ENCODE results near the gene ADCY1.

The ADCY1 gene

DNA sequence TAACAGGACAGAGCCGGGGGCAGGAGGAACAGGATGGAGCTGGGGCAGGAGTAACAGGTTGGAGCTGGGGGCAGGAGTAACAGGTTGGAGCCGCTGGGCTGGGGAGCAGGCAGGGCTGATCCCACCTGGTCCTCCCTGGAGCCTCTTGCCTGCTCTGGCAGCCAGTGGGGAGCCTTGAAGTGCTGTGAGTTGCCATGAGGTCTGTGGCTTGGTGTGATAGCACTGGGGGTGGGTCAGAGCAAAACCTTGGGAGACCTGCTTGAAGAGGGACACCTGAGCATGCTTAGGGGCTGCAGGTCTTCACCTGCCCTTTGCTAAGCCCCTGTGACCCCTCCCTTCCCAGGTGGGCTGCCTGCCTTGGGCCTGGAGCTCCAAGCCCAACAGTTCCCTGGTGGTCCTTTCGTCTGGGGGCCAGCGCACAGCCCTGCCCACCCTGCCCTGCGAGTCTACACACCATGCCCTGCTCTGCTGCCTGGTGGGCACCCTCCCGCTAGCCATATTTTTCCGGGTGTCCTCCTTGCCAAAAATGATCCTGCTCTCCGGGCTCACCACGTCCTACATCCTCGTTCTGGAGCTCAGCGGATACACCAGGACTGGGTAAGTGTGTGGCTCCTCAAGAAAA lies 111.6 kb downstream of the ADCY1 start:
- H3K27ac ChIP-seq (ENCODE audit: low read length): no peak overlapping the region
- H3K4me3 ChIP-seq (ENCODE audit: low read length): no peak overlapping the region
- no peak overlapping the region for H3K9ac ChIP-seq (ENCODE audit: low read length)
- no peak overlapping the region for H3K4me2 ChIP-seq (ENCODE audit: low read depth, low read length)
- no peaks in the 10 kb centered on the region for H3F3A ChIP-seq (ENCODE audit: insufficient read depth, low read length)
- no peaks in the 10 kb centered on the region for H3K79me2 ChIP-seq (ENCODE audit: low read length)
- H2AFZ ChIP-seq (ENCODE audit: low read length): no peak overlapping the region
- no peaks in the 10 kb centered on the region for H3K27me3 ChIP-seq (replicated peaks; ENCODE audit: insufficient read depth, low read length)
- H3K4me1 ChIP-seq (ENCODE audit: low read length): no peaks in the 10 kb centered on the region
- no peaks in the 10 kb centered on the region for H3K9me2 ChIP-seq (replicated peaks; ENCODE audit: insufficient read depth, low read length)
- TF ChIP-seq, protein P1, sequence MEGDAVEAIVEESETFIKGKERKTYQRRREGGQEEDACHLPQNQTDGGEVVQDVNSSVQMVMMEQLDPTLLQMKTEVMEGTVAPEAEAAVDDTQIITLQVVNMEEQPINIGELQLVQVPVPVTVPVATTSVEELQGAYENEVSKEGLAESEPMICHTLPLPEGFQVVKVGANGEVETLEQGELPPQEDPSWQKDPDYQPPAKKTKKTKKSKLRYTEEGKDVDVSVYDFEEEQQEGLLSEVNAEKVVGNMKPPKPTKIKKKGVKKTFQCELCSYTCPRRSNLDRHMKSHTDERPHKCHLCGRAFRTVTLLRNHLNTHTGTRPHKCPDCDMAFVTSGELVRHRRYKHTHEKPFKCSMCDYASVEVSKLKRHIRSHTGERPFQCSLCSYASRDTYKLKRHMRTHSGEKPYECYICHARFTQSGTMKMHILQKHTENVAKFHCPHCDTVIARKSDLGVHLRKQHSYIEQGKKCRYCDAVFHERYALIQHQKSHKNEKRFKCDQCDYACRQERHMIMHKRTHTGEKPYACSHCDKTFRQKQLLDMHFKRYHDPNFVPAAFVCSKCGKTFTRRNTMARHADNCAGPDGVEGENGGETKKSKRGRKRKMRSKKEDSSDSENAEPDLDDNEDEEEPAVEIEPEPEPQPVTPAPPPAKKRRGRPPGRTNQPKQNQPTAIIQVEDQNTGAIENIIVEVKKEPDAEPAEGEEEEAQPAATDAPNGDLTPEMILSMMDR (IDR thresholded peaks at IDR 0.05; ENCODE audit: low read length): no peak
- TF ChIP-seq EZH2 (optimal IDR thresholded peaks at IDR 0.05; ENCODE audit: low read depth, low read length) (no peak), EZH2phosphoT487 (IDR thresholded peaks at IDR 0.05; ENCODE audit: low read length) (no peak)
- no peaks in the 10 kb centered on the region for H3K36me3 ChIP-seq (replicated peaks; ENCODE audit: insufficient read depth, low read length)
- no peaks in the 10 kb centered on the region for H3K9me3 ChIP-seq (replicated peaks; ENCODE audit: insufficient read depth, low read length)
- DNase-seq: no peak
- H4K20me1 ChIP-seq (ENCODE audit: insufficient read depth, low read length): no peaks in the 10 kb centered on the region

DNA sequence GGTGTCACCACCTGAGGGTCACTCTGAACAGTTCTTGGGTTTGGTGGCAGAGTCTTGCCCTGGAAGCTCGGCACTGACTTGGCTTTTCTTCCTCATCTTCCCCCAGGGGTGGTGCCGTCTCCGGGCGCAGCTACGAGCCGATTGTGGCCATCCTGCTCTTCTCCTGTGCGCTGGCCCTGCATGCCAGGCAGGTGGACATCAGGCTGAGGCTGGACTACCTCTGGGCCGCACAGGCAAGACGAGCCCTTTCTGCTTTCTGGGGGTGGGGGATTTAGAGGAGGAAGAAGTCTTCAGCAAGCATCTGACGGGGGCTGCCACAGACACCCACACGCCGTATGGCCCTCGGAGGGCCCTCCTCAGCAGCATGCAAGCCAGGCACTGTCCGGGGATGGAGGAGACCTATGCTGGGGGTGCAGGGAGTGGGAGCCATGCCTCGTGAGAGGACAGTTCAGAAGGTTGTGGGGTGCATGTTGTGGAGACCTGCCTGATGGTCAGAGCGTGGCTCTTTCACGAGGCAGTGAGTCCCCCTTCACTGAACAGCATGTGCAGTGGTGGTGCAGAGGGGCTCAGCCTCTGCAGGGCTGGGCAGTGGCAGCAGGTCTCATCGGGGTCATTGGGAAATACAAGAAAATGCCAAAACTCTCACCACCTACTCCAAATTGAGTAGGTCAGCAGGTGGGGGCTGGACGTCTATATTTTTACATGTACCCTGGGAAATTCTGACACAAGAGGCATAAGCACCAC lies 112.4 kb downstream of the ADCY1 start:
- Histone ChIP-seq H3K79me2 (ENCODE audit: low read length) (no peaks in the 10 kb centered on the region), H3F3A (ENCODE audit: insufficient read depth, low read length) (no peaks in the 10 kb centered on the region), H3K9me2 (replicated peaks; ENCODE audit: insufficient read depth, low read length) (no peaks in the 10 kb centered on the region), H3K4me1 (ENCODE audit: low read length) (no peaks in the 10 kb centered on the region), H4K20me1 (ENCODE audit: insufficient read depth, low read length) (no peaks in the 10 kb centered on the region), H3K27me3 (replicated peaks; ENCODE audit: insufficient read depth, low read length) (no peaks in the 10 kb centered on the region), H3K9ac (ENCODE audit: low read length) (no peak overlapping the region), H3K4me2 (ENCODE audit: low read depth, low read length) (no peak overlapping the region), H2AFZ (ENCODE audit: low read length) (no peak overlapping the region), H3K4me3 (ENCODE audit: low read length) (no peak overlapping the region), H3K36me3 (replicated peaks; ENCODE audit: insufficient read depth, low read length) (no peaks in the 10 kb centered on the region), H3K27ac (ENCODE audit: low read length) (no peak overlapping the region), H3K9me3 (replicated peaks; ENCODE audit: insufficient read depth, low read length) (no peaks in the 10 kb centered on the region)
- no peak for TF ChIP-seq EZH2phosphoT487 (IDR thresholded peaks at IDR 0.05; ENCODE audit: low read length)
- TF ChIP-seq EZH2 (optimal IDR thresholded peaks at IDR 0.05; ENCODE audit: low read depth, low read length): no peak
- TF ChIP-seq, protein P1 (IDR thresholded peaks at IDR 0.05; ENCODE audit: low read length): no peak
- DNase-seq: no peak

DNA sequence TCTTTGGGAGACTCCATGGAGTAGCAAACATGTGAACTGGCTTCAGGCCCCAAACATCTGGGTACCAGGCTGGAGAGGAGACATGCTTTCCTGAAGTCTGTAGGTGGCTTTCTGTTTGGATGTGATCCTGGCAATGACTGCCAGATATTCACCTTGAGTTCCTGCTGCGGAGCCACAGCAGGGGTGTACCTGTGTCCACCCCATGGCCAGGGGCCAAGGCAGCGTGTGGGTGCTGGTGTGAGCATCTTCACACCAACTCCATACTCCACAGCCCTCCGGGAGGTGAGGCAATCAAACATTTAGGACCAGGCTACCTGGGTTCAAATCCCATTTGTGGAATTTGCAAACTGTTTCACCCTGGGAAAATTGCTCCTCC lies 113.0 kb downstream of the ADCY1 start:
- Histone ChIP-seq H3K9me3 (replicated peaks; ENCODE audit: insufficient read depth, low read length) (no peaks in the 10 kb centered on the region), H3K36me3 (replicated peaks; ENCODE audit: insufficient read depth, low read length) (no peaks in the 10 kb centered on the region), H3K27ac (ENCODE audit: low read length) (no peak overlapping the region), H3K27me3 (replicated peaks; ENCODE audit: insufficient read depth, low read length) (no peaks in the 10 kb centered on the region), H3K9me2 (replicated peaks; ENCODE audit: insufficient read depth, low read length) (no peaks in the 10 kb centered on the region), H3K4me2 (ENCODE audit: low read depth, low read length) (no peak overlapping the region), H3K4me3 (ENCODE audit: low read length) (no peak overlapping the region), H3K79me2 (ENCODE audit: low read length) (no peaks in the 10 kb centered on the region), H3F3A (ENCODE audit: insufficient read depth, low read length) (no peaks in the 10 kb centered on the region), H4K20me1 (ENCODE audit: insufficient read depth, low read length) (no peaks in the 10 kb centered on the region), H2AFZ (ENCODE audit: low read length) (no peak overlapping the region), H3K9ac (ENCODE audit: low read length) (no peak overlapping the region), H3K4me1 (ENCODE audit: low read length) (no peaks in the 10 kb centered on the region)
- TF ChIP-seq, protein P1 (IDR thresholded peaks at IDR 0.05; ENCODE audit: low read length): no peak
- TF ChIP-seq EZH2phosphoT487 (IDR thresholded peaks at IDR 0.05; ENCODE audit: low read length): no peak
- no peak for TF ChIP-seq EZH2 (optimal IDR thresholded peaks at IDR 0.05; ENCODE audit: low read depth, low read length)
- no peak for DNase-seq
